ENCODE data around the gene CREB5. TPM values are rescaled to one million over a fixed set of nuclear protein-coding genes. Genes with fewer than 3 reads are reported as not detected.

CREB5 gene
- total RNA-seq, 2 experiments from 2014 or later, result 0.19 to 0.22 TPM

DNA sequence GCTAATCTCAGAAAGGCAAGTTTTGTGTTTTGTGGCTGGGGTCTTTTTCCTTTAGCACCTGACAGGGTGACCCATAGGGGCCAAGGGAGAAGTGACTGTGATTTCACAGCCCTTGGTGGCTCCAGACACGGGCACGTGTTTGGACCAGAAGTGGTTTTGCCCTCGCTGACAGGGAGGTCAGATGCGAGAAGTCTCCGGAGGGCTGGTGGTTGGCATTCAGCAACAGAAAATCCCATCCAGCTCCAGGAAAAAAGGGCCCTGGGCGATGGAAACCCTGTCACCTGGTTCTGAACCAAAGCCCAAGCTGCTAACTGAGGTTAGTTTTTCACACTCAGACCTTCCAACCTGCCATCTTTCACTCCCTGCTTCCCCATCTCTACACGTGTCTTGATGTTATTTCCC lies 272.9 kb downstream of the CREB5 start:
- no peaks in the 10 kb centered on the region for H3K9me3 ChIP-seq (ENCODE audit: control insufficient read depth in 1 of 2, insufficient read depth in 1 of 2, low read length in 2 of 2)
- peaks cover 8% of the 10 kb centered on the region for H3K27me3 Mint-ChIP-seq
- H3K27me3 ChIP-seq (ENCODE audit: control insufficient read depth in 1 of 2, insufficient read depth in 2 of 2, low read length in 2 of 2), result peaks cover 9 to 20% of the 10 kb centered on the region in 2 experiments
- intact Hi-C loops (cut with DNase I, micrococcal nuclease), result no loop called here
- H3K4me3 ChIP-seq (ENCODE audit: low read length), result no peak overlapping the region
- no peaks in the 10 kb centered on the region for H3K36me3 ChIP-seq (ENCODE audit: insufficient read depth, low read length)
- ChIA-PET POLR2A (no interaction called here), CTCF (no interaction called here)
- H3K4me1 ChIP-seq (ENCODE audit: insufficient read depth, low read length), result peaks cover 9% of the 10 kb centered on the region
- no peak for TF ChIP-seq CTCF (IDR thresholded peaks at IDR 0.05)
- H3K27ac Mint-ChIP-seq, result no peak overlapping the region
- H3K4me1 Mint-ChIP-seq (ENCODE audit: low read depth), result peaks cover 5% of the 10 kb centered on the region
- no peak overlapping the region for H3K4me3 Mint-ChIP-seq
- H3K27ac ChIP-seq (ENCODE audit: low read depth in 1 of 2, low read length in 2 of 2), result no peak overlapping the region
- H3K9me3 Mint-ChIP-seq, result no peaks in the 10 kb centered on the region
- DNase-seq, result peak in 2 of 14 experiments; percentile 15 to 28
- no peaks in the 10 kb centered on the region for H3K36me3 Mint-ChIP-seq (ENCODE audit: low read depth)
- no peak for ATAC-seq (ENCODE audit: poor library complexity)

DNA sequence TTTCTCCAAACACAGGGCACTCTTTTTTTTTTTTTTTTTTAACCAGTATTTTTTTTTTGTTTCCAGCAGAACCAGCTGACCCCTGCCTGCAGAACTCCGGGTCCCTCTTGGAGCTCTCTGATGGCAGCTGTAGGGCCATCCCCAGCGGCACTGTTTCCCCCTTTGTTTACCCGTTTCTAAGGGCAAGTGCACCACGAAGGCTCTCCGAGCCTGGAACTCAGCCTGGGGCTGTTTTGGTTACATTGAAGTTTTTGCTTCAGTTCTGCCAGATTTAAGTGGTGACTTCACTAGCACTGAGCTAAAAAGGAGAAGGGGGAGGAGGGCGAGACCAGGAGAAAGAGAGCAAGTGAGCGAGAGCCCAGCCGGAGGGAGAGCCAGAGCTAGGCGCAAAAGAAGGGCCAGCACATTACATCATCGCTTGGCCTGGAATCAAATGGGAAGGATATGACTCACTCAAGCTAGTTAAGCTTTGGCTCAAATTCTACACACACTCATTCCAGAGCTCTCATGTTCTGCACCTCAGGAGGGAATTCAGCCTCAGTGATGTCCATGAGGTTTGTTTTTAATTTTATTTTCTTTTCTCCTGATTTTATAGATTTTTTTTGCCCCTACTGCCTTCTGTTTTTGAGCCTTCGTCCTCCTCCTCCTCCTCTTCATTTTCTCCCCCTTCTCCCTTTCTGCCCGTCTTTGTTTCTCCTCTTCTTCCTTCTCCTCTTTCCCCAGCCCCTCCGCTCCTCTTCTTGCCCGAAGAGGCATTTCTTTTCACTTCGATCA lies 273.5 kb downstream of the CREB5 start:
- intact Hi-C loops (cut with DNase I, micrococcal nuclease), result no loop called here
- Mint-ChIP-seq H3K9me3 (no peaks in the 10 kb centered on the region), H3K4me1 (ENCODE audit: low read depth) (peaks cover 5% of the 10 kb centered on the region), H3K27me3 (peaks cover 10% of the 10 kb centered on the region), H3K36me3 (ENCODE audit: low read depth) (no peaks in the 10 kb centered on the region), H3K4me3 (no peak overlapping the region), H3K27ac (no peak overlapping the region)
- H3K4me3 ChIP-seq (ENCODE audit: low read length), result peak overlapping the region; percentile 35
- H3K9me3 ChIP-seq (ENCODE audit: control insufficient read depth in 1 of 2, insufficient read depth in 1 of 2, low read length in 2 of 2), result no peaks in the 10 kb centered on the region
- CTCF ChIA-PET, result no interaction called here
- no peak overlapping the region for H3K27ac ChIP-seq (ENCODE audit: low read depth in 1 of 2, low read length in 2 of 2)
- DNase-seq, result peak in 3 of 14 experiments; percentile 17 to 69 (median 61)
- POLR2A ChIA-PET, result no interaction called here
- TF ChIP-seq CTCF (IDR thresholded peaks at IDR 0.05), result no peak
- ATAC-seq (ENCODE audit: poor library complexity), result no peak
- H3K36me3 ChIP-seq (ENCODE audit: insufficient read depth, low read length), result no peaks in the 10 kb centered on the region
- peaks cover 9 to 20% of the 10 kb centered on the region in 2 experiments for H3K27me3 ChIP-seq (ENCODE audit: control insufficient read depth in 1 of 2, insufficient read depth in 2 of 2, low read length in 2 of 2)
- H3K4me1 ChIP-seq (ENCODE audit: insufficient read depth, low read length), result peaks cover 9% of the 10 kb centered on the region

DNA sequence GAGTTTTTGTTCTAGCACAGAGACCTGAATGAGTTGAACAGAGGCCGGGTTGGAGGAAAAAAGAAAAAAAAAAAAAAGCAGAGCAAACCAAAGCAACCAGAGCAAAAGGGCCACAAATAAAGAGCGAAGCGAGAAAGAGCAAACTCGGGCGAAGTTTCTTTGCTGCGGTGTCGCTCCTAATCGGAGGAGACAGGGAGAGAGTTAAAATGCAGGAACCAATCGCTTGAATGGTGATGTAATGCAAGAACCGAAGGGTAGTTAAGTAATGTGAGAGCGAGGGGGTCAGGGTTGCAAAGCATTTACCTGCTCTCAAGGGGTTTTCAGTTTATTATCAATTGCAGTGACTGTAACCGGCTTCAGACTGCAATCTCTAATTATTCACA lies 274.1 kb downstream of the CREB5 start:
- Histone ChIP-seq H3K36me3 (ENCODE audit: insufficient read depth, low read length) (no peaks in the 10 kb centered on the region), H3K27me3 (ENCODE audit: control insufficient read depth in 1 of 2, insufficient read depth in 2 of 2, low read length in 2 of 2) (peaks cover 9 to 20% of the 10 kb centered on the region in 2 experiments), H3K4me1 (ENCODE audit: insufficient read depth, low read length) (peaks cover 9% of the 10 kb centered on the region), H3K27ac (ENCODE audit: low read depth in 1 of 2, low read length in 2 of 2) (no peak overlapping the region), H3K4me3 (ENCODE audit: low read length) (peak overlapping the region; percentile 35), H3K9me3 (ENCODE audit: control insufficient read depth in 1 of 2, insufficient read depth in 1 of 2, low read length in 2 of 2) (no peaks in the 10 kb centered on the region)
- ChIA-PET POLR2A (no interaction called here), CTCF (no interaction called here)
- H3K27ac Mint-ChIP-seq, result no peak overlapping the region
- H3K36me3 Mint-ChIP-seq (ENCODE audit: low read depth), result no peaks in the 10 kb centered on the region
- no peaks in the 10 kb centered on the region for H3K9me3 Mint-ChIP-seq
- TF ChIP-seq CTCF (IDR thresholded peaks at IDR 0.05), result no peak
- intact Hi-C loops (cut with DNase I, micrococcal nuclease), result no loop called here
- DNase-seq (peak in 1 of 14 experiments; percentile 7), ATAC-seq (ENCODE audit: poor library complexity) (no peak)
- H3K27me3 Mint-ChIP-seq, result peaks cover 10% of the 10 kb centered on the region
- no peak overlapping the region for H3K4me3 Mint-ChIP-seq
- peaks cover 5% of the 10 kb centered on the region for H3K4me1 Mint-ChIP-seq (ENCODE audit: low read depth)
